HUES6 (cell line): ENCODE results near the gene CACNA1C.

Experiments
- H3K27ac ChIP-seq: 2 replicates; pipeline ENCODE4 v1.7.0; 2013; ENCODE audit warnings: low read depth, mild to moderate bottlenecking, low read length, inconsistent platforms
- H3K27me3 ChIP-seq: 2 replicates; pipeline ENCODE4 v1.6.1; 2013; ENCODE audit warnings: low read length; ENCODE audit not compliant: control insufficient read depth, insufficient read depth
- H3K36me3 ChIP-seq: 2 replicates; pipeline ENCODE4 v1.6.1; 2013; ENCODE audit warnings: low read length; ENCODE audit not compliant: control insufficient read depth, insufficient read depth
- H3K4me1 ChIP-seq: 2 replicates; pipeline ENCODE4 v1.6.1; 2013; ENCODE audit warnings: low read length; ENCODE audit not compliant: control insufficient read depth, insufficient read depth
- H3K4me3 ChIP-seq: 2 replicates; pipeline ENCODE4 v1.5.1; 2013; ENCODE audit warnings: low read depth, low read length
- H3K9ac ChIP-seq: one replicate; pipeline ENCODE4 v1.6.1; 2013; ENCODE audit warnings: mild to moderate bottlenecking, low read length
- H3K9me3 ChIP-seq: 2 replicates; pipeline ENCODE4 v1.6.1; 2013; ENCODE audit warnings: low read depth, low read length; ENCODE audit not compliant: control insufficient read depth, insufficient read depth

Gene CACNA1C

DNA sequence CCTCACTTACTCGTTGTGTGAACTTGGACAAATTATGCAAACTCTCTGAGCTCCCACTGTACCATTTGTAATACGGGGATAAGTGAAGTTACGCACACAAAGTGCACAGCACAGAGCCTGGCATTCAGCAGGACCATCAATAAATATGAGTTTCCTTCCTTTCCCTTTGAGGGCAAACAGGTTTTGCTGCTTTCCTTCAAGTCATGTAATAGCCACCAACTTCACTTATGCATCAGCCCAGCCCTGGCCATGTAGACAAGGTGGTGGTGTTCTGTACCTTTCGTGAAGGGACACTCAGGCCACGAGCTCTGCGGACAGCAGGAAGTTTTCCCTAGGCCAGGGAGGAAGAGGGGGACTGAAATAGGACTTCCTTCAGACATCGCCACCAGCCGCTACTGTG, 272.7 kb downstream of the CACNA1C start:
- H3K9me3 ChIP-seq, result no peaks in the 10 kb centered on the region
- no peak overlapping the region for H3K4me3 ChIP-seq
- H3K27ac ChIP-seq, result no peak overlapping the region
- H3K9ac ChIP-seq, result no peak overlapping the region
- no peaks in the 10 kb centered on the region; the same call in 1 of the 2 replicates for H3K27me3 ChIP-seq
- H3K4me1 ChIP-seq, result no peaks in the 10 kb centered on the region
- no peaks in the 10 kb centered on the region for H3K36me3 ChIP-seq

DNA sequence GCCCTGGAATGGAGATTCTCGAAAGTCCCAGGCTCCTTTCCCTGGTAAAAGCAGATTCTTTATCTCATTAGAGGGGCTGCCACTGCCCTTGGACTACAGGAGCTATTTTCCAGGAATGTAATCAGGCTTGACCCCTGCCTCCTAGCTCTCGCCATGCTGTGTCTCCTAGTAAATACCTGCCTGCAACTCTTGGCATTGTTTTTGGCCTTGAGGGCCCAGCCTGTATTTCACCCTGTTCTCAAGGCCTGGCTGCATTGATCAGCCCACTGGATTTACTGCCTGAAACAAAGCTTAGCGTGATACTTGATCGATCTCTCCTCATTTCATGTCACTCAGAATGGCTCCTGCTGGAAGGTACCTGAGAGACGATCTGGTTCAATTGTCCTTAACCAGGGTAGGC, 273.7 kb downstream of the CACNA1C start:
- Histone ChIP-seq H3K4me3 (no peak overlapping the region), H3K27ac (no peak overlapping the region), H3K9ac (no peak overlapping the region), H3K4me1 (no peaks in the 10 kb centered on the region), H3K36me3 (no peaks in the 10 kb centered on the region), H3K9me3 (no peaks in the 10 kb centered on the region), H3K27me3 (no peaks in the 10 kb centered on the region)

DNA sequence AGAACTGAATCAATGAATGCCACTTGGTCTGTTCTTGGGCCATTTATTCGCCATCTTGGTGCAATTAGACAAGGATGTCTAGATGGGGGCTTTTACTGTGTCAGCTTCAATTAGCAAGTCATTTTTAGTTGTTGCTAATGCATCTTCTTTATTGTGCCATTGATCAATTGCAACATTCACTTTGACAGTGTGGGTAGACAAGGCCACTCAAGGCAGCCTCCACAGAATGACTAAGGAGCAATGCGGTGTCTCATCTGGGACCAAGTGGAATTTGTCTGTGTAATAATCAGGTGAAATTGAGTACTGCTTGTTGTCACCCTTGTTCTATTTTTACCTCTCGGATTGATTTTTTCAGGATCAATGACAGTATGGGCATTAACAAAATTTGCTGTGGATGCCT, 275.9 kb downstream of the CACNA1C start:
- Histone ChIP-seq H3K4me1 (no peaks in the 10 kb centered on the region), H3K9ac (no peak overlapping the region), H3K27me3 (no peaks in the 10 kb centered on the region), H3K9me3 (no peaks in the 10 kb centered on the region), H3K4me3 (no peak overlapping the region), H3K27ac (no peak overlapping the region), H3K36me3 (no peaks in the 10 kb centered on the region)

DNA sequence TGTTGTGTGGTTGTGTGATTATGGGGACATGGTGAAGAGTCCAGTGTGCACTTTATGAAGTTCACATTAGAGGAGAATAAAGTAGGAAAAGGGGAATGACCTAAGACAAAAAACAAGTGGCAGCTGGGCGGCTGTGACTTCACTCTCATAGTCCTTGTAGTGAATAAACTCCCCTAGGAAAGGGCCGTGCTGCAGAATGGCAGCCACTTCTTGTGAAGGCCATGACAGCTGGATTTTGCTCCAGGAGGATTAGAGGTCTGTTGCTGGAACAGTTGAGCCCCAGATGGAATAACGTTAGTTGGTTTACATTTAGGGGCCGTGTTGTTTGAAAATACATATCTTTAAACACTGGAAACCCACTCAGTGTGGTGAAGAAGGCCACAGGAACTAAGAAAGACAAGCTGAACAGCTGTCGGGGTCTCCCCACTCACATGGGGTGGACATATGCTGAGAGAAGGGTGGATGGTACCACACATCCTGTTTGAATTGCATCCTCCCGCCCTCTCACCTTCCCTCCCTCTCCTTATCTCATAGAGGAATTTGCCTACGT, 276.9 kb downstream of the CACNA1C start:
- Histone ChIP-seq H3K36me3 (no peaks in the 10 kb centered on the region), H3K9me3 (no peaks in the 10 kb centered on the region), H3K27me3 (no peaks in the 10 kb centered on the region), H3K27ac (no peak overlapping the region), H3K4me1 (no peaks in the 10 kb centered on the region), H3K9ac (no peak overlapping the region), H3K4me3 (no peak overlapping the region)

DNA sequence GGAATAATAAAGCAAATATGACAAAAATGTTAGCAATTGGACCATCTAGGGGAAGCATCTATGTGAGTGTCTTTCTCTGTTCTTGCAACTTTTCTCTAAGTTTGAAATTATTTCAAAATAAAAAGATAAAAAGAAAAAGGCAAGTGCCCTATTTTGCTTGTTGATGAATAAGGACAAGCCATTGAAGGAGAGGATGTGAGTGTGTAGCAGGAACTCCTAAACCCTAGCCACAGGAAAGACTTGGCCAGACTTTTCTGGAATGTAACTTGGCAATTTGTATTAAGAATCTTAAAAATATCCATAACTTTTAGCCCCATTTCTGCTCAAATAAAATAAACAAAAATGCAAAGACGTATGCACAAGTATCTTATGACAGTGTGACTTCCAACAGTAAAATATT, 279.4 kb downstream of the CACNA1C start:
- H3K9me3 ChIP-seq, result no peaks in the 10 kb centered on the region
- H3K36me3 ChIP-seq, result no peaks in the 10 kb centered on the region
- H3K4me3 ChIP-seq, result no peak overlapping the region
- H3K9ac ChIP-seq, result no peak overlapping the region
- 0 out of 2 replicates have a peak, but pooled peaks cover 5% of the 10 kb centered on the region for H3K4me1 ChIP-seq
- H3K27me3 ChIP-seq, result no peaks in the 10 kb centered on the region
- no peak overlapping the region for H3K27ac ChIP-seq

DNA sequence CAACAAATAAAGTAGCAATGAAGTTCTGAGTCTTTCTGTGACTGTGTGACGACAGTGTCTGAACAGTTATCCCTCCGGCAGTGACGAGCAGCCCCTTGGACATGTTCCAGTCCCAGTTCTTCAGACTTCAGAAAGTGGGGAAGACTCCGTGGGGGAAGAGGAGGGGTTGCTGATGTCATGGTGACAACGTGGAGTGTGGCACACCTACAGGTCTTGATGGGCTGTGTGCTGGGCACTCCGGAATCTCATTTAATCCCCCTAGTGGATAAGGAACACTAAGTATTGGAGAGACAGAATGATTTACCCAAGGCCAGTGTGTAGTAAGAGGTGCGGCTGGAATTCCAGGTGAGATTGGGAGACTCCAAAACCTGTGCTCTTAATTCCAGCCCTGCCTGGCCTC, 280.2 kb downstream of the CACNA1C start:
- Histone ChIP-seq H3K4me3 (no peak overlapping the region), H3K9ac (no peak overlapping the region), H3K27ac (no peak overlapping the region), H3K9me3 (no peaks in the 10 kb centered on the region), H3K4me1 (peaks cover 5% of the 10 kb centered on the region; the same call in 1 of the 2 replicates), H3K27me3 (no peaks in the 10 kb centered on the region), H3K36me3 (no peaks in the 10 kb centered on the region)

DNA sequence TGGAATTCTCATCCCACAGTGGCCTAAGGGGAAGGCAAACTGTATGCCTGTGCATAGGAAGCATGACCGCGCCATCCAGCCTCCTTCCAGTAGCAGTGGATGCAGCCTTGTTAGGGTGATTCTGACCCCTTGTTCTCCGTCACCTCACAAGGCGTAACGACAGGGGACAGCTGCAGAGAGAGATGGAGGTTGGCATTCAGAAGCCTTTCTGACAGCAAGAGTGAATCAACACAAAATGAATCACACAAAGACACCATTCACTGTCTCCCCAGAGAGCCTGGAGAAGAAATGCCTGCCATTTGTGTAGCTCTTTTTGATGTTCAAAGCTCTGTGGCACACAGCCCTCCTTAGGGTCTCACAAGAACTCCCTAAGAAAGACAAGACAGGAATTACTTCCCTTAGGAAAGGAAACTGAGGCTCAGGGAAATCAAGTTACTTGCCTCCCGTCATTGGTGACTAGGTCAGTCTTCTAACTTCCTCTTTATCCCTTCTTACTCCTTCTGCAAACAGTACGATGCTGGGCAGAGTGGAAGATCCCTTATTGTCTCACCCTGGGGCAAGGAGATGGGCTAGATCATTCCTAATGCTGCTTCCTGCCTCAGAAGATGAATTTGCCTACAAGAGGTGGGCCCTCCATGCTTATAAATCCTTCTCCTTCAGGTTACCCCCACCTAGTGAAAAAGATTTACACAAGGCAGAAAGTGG, 280.9 kb downstream of the CACNA1C start:
- no peaks in the 10 kb centered on the region for H3K9me3 ChIP-seq
- no peak overlapping the region for H3K9ac ChIP-seq
- no peak overlapping the region for H3K4me3 ChIP-seq
- H3K36me3 ChIP-seq, result no peaks in the 10 kb centered on the region
- no peak overlapping the region for H3K27ac ChIP-seq
- peaks cover 5% of the 10 kb centered on the region; the same call in 1 of the 2 replicates for H3K4me1 ChIP-seq
- H3K27me3 ChIP-seq, result no peaks in the 10 kb centered on the region

DNA sequence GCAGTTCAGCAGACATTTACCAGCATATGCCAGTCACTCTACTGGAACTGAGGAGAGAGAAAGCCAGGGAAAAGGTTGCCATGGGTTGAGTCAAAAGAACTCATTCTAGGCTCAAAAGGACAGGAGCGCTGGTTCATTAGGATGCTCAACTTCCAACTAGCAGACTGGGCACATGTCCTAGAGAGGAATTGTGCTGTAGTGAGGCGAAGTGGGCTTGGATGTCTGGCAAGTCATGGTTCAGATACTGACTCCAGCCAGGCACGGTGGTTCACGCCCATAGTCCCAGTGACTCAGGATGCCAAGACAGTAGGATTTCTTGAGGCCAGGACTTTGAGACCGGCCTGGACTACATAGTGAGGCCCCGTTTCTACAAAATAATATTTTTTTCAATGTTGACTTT, 281.5 kb downstream of the CACNA1C start:
- no peaks in the 10 kb centered on the region for H3K27me3 ChIP-seq
- H3K9me3 ChIP-seq, result no peaks in the 10 kb centered on the region
- H3K27ac ChIP-seq, result no peak overlapping the region
- peaks cover 5% of the 10 kb centered on the region; the same call in 1 of the 2 replicates for H3K4me1 ChIP-seq
- H3K36me3 ChIP-seq, result no peaks in the 10 kb centered on the region
- no peak overlapping the region for H3K4me3 ChIP-seq
- no peak overlapping the region for H3K9ac ChIP-seq

DNA sequence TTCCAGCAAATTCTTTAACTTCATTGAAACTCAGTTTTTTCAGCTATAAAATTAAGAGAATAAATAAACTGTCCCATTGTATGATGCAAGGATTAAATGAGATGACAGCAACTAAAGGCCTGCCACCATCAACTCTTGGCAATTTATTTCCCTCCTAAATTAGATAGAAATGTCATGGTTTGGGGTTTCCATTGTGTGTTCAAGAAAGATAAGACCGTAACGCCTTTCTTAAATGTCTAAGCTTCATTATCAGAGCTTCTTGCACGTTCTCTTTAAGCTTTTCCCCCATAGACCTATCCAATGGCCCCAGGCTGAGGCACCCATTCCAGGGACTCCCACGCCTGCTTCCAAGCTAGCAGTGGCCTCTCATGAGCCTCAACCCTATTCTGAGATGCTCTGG, 281.9 kb downstream of the CACNA1C start:
- no peaks in the 10 kb centered on the region for H3K36me3 ChIP-seq
- H3K9ac ChIP-seq, result no peak overlapping the region
- H3K27ac ChIP-seq, result no peak overlapping the region
- no peaks in the 10 kb centered on the region for H3K9me3 ChIP-seq
- H3K4me1 ChIP-seq, result peaks cover 5% of the 10 kb centered on the region; the same call in 1 of the 2 replicates
- H3K27me3 ChIP-seq, result no peaks in the 10 kb centered on the region
- no peak overlapping the region for H3K4me3 ChIP-seq

DNA sequence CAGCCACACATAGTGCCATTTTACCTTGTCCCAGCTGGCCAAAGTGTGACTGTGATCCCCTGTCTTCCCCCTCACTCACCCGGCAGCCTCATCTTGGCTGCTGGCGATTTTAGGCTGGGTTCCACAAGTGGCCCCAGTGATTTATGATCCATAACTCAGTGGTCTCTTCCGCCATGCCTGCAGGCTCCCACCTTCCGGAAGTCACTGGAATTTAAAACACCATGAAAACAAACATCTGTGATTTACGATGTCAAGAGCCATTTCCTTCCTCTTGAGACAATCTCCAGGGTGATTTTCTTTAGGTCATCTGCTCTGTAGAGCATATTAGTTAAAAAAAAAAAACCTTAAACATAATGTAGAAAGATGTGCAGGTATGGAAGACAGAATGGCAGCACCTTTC, 282.3 kb downstream of the CACNA1C start:
- no peak overlapping the region for H3K27ac ChIP-seq
- H3K9ac ChIP-seq, result no peak overlapping the region
- no peaks in the 10 kb centered on the region for H3K27me3 ChIP-seq
- peaks cover 5% of the 10 kb centered on the region; the same call in 1 of the 2 replicates for H3K4me1 ChIP-seq
- H3K9me3 ChIP-seq, result no peaks in the 10 kb centered on the region
- no peak overlapping the region for H3K4me3 ChIP-seq
- no peaks in the 10 kb centered on the region for H3K36me3 ChIP-seq

DNA sequence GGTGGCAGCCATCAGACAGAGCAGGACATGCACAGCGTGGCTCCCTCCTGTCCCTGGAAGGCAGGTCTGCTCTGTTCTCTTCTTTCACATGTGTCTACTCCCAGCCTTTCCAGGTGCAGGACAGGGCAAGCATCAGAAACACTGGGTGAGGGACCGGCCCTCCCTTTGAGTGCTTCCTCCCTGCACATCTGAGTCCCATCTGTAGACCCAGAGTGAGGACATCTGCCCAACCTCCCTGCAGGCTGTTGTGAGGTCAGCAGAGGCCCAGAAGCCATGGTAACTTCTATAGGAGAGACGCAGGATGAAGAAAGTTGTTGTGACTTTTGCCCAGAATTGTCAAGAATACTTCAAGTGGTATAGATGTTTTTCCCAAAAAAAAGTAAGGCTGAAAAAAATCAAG, 282.7 kb downstream of the CACNA1C start:
- no peak overlapping the region for H3K27ac ChIP-seq
- H3K9me3 ChIP-seq, result no peaks in the 10 kb centered on the region
- H3K9ac ChIP-seq, result no peak overlapping the region
- peaks cover 5% of the 10 kb centered on the region; the same call in 1 of the 2 replicates for H3K4me1 ChIP-seq
- H3K27me3 ChIP-seq, result no peaks in the 10 kb centered on the region
- H3K4me3 ChIP-seq, result no peak overlapping the region
- no peaks in the 10 kb centered on the region for H3K36me3 ChIP-seq
